GM18517 (cell line): ENCODE results near the gene TRAPPC6A.

Source experiments
- ATAC-seq: cut with Tn5 transposase; IDR thresholded peaks from one replicate; pipeline ENCODE4 v1.9.1; 2021; ENCODE audit warnings: mild to moderate bottlenecking, moderate library complexity; ENCODE audit not compliant: unreplicated experiment

TRAPPC6A gene

GRCh38 chr19:45186509-45187334, 8.7 kb upstream of the TRAPPC6A start:
- ATAC-seq: no peak

GRCh38 chr19:45184115-45184514, 6.1 kb upstream of the TRAPPC6A start:
- no peak for ATAC-seq

DNA sequence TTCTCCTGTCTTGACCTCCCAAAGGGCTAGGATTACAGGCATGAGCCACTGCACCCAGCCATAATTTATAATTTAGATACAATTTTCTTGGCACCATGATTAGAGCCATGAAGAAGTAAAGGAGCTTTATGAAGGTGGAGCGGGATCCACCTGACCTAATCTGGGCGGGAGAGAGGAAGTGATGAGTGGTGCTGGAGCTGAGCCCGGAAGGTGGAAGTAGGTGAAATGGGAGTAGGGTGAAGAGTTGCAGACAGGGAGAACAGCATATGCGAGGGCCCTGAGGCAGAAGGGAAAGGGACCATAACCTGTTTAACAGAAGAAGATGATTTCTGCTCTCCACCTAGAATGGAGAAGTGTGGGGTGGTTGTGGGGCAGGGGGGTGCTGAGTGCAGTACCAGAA, 4.7 kb upstream of the TRAPPC6A start:
- ATAC-seq: no peak

GRCh38 chr19:45180936-45181335, 2.9 kb upstream of the TRAPPC6A start:
- ATAC-seq: no peak

- ATAC-seq: no peak
These were observed 1.9 kb upstream of the TRAPPC6A start for GRCh38 chr19:45179892-45180370.

GRCh38 chr19:45179072-45179891, 1.2 kb upstream of the TRAPPC6A start:
- ATAC-seq: no peak

GRCh38 chr19:45178262-45179071, 430 bp upstream of the TRAPPC6A start, which contains the start of gene BLOC1S3:
BLOC1S3 (plus strand) TSS chr19:45178784; CDS start chr19:45179297, 513 bp downstream.
- ATAC-seq: peak; percentile 85

DNA sequence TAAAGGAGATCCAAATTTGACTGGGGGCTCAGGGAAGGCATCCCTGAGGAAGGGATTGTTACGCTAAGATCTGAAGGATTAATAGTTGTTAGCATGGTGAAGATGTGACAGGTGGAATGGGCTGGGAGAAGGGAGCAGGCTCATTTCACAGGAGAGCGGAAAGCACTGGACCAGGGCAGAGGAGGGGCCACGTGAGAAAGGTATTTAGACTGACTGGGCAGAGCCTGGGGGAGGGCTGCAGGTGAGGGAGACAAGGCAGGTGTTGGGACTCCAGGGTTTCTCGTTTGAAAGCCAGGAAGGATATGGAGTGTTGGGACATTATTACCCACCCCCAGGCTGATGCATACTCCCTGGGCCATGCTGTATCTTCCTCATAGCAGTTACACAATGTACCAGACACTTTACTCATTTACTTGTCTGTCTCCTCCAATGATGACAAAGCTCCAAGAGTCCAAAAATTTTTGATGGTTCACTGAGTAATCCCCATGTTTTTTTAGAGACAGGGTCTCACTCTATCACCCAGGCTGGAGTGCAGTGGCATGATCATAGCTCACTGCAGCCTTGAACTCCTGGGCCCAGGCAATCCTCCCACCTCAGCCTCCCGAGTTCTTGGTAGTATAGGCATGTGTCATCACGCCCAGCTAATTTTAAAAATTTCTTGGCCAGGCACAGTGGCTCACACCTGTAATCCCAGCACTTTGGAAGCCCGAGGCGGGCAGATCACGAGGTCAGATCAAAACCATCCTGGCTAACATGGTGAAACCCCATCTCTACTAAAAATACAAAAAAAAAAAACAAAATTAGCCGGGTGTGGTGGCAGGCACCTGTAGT, 2.3 kb downstream of the TRAPPC6A start:
- no peak for ATAC-seq

- ATAC-seq: no peak
These were observed 4.2 kb downstream of the TRAPPC6A start for GRCh38 chr19:45173816-45174215.

DNA sequence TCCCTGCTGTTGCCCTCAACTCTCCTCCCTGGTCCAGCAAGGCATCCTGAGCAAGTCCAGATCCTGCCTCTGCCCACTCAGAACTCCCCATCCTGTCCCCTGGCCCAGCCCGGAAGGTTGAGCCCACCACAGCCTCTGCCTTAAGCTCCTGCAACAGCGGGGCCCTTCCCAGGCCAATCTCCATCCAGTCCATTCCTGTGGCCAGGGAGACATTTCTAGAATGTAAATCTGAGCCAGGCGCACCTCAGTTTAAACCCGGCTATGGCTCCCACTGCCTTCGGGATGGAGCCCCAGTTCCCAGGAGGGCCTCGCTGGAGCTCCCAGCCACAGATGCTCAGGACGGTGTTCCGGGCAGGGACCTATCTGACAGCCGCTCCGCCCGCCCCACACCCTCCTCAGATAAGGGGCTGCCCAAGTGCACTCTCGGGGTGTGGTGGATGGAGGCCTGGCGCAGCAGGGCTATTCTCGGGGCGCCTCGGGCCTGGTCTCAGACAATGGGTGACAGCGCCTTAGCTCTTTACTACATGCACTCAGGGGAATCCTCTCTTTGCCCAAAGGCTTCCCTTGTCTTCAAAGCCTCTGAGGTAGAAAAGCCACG, 5.3 kb downstream of the TRAPPC6A start:
- ATAC-seq: no peak

GRCh38 chr19:45172173-45172572, 5.9 kb downstream of the TRAPPC6A start:
- ATAC-seq: no peak

GRCh38 chr19:45171211-45171623, 6.8 kb downstream of the TRAPPC6A start:
- ATAC-seq: no peak

- no peak for ATAC-seq
These were observed 7.6 kb downstream of the TRAPPC6A start for GRCh38 chr19:45170146-45171106.

DNA sequence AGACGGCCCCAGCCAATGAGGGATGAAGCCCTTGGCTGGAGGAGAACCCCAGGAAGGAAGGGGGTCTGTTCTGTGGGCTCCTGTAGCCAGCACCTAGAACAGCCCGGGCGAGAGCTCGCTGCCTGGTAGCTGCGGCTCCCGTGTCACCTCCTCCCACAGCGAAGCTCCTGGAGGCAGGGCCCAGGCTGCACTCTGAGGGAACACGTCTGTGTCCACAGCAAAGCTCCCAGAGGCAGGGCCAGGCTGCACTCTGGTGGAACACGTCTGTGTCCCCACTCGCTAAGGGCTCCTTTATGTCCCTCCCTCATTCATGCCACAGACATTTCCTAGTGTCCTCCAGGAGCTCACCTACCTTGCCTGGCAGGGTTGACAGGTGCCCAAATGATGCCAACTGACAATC, 8.4 kb downstream of the TRAPPC6A start:
- no peak for ATAC-seq

GRCh38 chr19:45168767-45169351, 9.2 kb downstream of the TRAPPC6A start:
- no peak for ATAC-seq

DNA sequence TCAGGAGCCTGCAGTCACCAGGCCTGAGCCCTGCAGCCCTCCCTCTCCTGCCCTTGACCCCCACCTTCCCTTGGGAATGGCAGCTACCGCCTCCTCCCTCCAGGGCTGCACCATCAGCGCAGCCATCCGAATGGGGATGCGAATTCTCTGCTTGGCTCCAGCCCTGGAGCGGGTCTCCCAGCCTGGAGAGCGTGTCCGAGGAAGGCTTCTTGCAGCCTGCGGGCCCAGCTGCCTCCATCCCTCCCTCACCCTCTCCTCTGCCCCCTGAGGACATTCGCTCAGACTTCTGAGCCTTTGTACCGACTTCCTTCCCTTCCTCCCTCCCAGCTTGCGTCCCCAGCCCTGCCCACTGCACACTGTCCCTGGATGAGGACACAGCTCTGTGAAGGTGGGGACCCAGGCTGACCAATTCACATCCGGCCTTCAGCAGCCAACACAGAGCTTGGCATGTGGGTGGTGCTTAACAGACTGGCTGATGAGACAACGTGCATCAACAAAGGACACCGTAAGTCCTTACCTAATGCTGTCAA, 11.2 kb downstream of the TRAPPC6A start:
- ATAC-seq: no peak

DNA sequence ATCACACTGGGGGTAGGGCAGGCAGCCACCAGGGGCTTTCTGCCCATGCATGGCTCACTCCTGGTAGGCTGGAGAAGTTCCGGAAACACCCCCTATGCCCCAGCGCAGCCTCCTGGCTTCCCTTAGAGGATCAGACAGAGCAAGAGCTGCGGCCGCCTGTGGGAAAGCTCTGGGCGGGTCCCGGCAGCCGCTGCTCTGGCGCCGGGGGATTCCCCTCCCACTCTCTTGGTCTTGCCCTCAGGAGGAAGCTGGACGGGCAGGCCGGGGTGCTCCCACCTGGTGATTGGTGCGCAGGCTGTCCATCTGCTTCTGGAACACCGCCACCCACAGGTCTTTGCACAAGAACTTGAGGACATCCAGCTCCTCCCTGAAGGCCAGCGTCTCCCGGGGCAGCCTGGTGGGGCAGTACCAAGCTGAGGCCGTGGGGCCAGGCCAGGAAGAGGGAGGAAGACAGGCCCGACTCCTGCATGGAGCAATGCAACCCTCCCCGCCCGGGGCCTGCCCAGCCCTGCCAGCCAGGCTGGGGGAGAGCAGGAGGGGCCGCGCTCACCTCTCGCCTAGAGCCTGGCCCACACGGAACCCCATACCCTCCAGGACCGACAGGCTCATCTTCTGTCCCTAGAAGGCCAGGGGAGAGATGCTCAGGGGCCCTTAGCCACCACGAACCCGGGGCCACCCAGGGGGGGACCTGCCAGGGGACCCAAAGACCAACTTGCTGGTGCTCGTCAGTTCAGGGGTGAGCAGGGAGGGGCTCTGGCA, 13.3 kb downstream of the TRAPPC6A start:
- ATAC-seq: no peak
